HEK293T (cell line): Measurements from ENCODE around the gene SLC35A5.
A peak's percentile ranks its signal among the peaks of the same experiment; 100 is the strongest.

Experiments used
- CTCF ChIA-PET: fragments of 350-600 bp; formaldehyde crosslinking; extraction: SDS; loops from one replicate; lab custom pipeline; 2021; ENCODE audit warnings: antibody characterized with exemption, inconsistent platforms; lab: Yijun Ruan, JAX
- POLR2A ChIA-PET: fragments of 350-600 bp; formaldehyde crosslinking; extraction: SDS; loops from one replicate; lab custom pipeline; 2020; ENCODE audit warnings: antibody characterized with exemption, inconsistent platforms; lab: Yijun Ruan, JAX
- DNase-seq: peaks from one replicate; pipeline ENCODE4 v3.0.0; 2012; ENCODE audit warnings: mixed read lengths; ENCODE audit errors: extremely low spot score
- ARNT ChIP-seq: fragments of 450-650 bp; IDR thresholded peaks from 2 replicates; pipeline ENCODE4 v1.6.1; 2017; ENCODE audit warnings: mild to moderate bottlenecking
- BHLHE40 ChIP-seq: fragments of 450-650 bp; IDR thresholded peaks from 2 replicates; pipeline ENCODE4 v1.6.1; 2016; ENCODE audit warnings: mild to moderate bottlenecking, moderate library complexity, borderline replicate concordance
- CTBP1 ChIP-seq: fragments of 450-650 bp; IDR thresholded peaks from 2 replicates; pipeline ENCODE4 v1.6.1; 2016; ENCODE audit warnings: borderline replicate concordance
- ELF4 ChIP-seq: fragments of 450-650 bp; IDR thresholded peaks from 2 replicates; pipeline ENCODE4 v1.6.1; 2017; ENCODE audit warnings: antibody characterized with exemption
- FOXA1 ChIP-seq: fragments of 450-650 bp; IDR thresholded peaks from 2 replicates; pipeline ENCODE4 v1.6.1; 2016; ENCODE audit warnings: mild to moderate bottlenecking
- FOXK2 ChIP-seq: fragments of 450-650 bp; IDR thresholded peaks from 2 replicates; pipeline ENCODE4 v1.6.1; 2016; ENCODE audit warnings: mild to moderate bottlenecking
- FOXM1 ChIP-seq: fragments of 450-650 bp; IDR thresholded peaks from 2 replicates; pipeline ENCODE4 v1.6.1; 2017; ENCODE audit warnings: mild to moderate bottlenecking, borderline replicate concordance
- HDGF ChIP-seq: fragments of 450-650 bp; IDR thresholded peaks from 2 replicates; pipeline ENCODE4 v1.6.1; 2017; ENCODE audit warnings: antibody characterized with exemption, borderline replicate concordance
- L3MBTL2 ChIP-seq: fragments of 450-650 bp; conservative IDR thresholded peaks from 2 replicates; pipeline ENCODE4 v1.6.1; 2016; ENCODE audit warnings: mild to moderate bottlenecking
- LEF1 ChIP-seq: fragments of 450-650 bp; IDR thresholded peaks from 2 replicates; pipeline ENCODE4 v1.6.1; 2017; ENCODE audit warnings: mild to moderate bottlenecking, borderline replicate concordance
- NFRKB ChIP-seq: fragments of 450-650 bp; IDR thresholded peaks from 2 replicates; pipeline ENCODE4 v1.6.1; 2016; ENCODE audit warnings: mild to moderate bottlenecking, moderate library complexity
- SP1 ChIP-seq: fragments of 450-650 bp; IDR thresholded peaks from 2 replicates; pipeline ENCODE4 v1.6.1; 2017
- SUZ12 ChIP-seq: fragments of 450-650 bp; IDR thresholded peaks from 2 replicates; pipeline ENCODE4 v1.6.1; 2016; ENCODE audit warnings: mild to moderate bottlenecking
- TARDBP ChIP-seq: fragments of 450-650 bp; IDR thresholded peaks from 2 replicates; pipeline ENCODE4 v1.6.1; 2016
- ZNF384 ChIP-seq: fragments of 450-650 bp; IDR thresholded peaks from 2 replicates; pipeline ENCODE4 v1.6.1; 2016
- TF ChIP-seq, protein P1 (sequence below): fragments of 450-650 bp; IDR thresholded peaks from 2 replicates; pipeline ENCODE4 v1.6.1; 2016

Gene SLC35A5

DNA sequence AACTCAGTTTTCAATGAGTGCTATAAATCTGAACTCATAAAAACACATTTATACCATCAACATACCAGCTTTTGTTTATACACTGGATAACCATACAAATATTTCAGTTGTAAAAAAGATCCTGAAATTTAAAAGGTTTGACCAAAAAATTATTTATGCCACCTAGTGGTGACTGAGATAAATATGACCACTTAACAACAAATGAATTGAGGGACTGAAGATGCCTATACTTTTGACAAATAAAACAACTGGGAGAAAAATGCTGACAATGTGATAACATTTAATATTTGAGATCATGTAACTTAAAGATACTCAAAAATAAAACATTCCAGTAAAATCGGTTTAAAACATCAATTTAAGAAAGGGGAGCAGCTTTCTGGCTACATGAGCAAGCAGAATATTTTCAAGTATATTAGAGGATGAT is 30.5 kb upstream of the SLC35A5 start:
- ChIA-PET POLR2A (interaction anchor here (1.0 kb wide), 1 partner anchor 31 kb away, joined by 3 read pairs; the partner anchor contains the start of genes ATG3 and SLC35A5), CTCF (interaction anchor here (0.7 to 1.0 kb wide), 4 partner anchors 205 to 393 kb away, joined by 3 to 4 read pairs (median 3); no protein-coding TSS in a partner anchor)
- DNase-seq, result no peak
- TF ChIP-seq SP1 (no peak), ARNT (no peak), HDGF (no peak), BHLHE40 (no peak), ELF4 (no peak), TARDBP (no peak), SUZ12 (no peak), FOXM1 (no peak), CTBP1 (no peak), LEF1 (no peak), FOXK2 (no peak), ZNF384 (no peak), NFRKB (no peak), L3MBTL2 (no peak), FOXA1 (no peak)
- TF ChIP-seq, protein P1, sequence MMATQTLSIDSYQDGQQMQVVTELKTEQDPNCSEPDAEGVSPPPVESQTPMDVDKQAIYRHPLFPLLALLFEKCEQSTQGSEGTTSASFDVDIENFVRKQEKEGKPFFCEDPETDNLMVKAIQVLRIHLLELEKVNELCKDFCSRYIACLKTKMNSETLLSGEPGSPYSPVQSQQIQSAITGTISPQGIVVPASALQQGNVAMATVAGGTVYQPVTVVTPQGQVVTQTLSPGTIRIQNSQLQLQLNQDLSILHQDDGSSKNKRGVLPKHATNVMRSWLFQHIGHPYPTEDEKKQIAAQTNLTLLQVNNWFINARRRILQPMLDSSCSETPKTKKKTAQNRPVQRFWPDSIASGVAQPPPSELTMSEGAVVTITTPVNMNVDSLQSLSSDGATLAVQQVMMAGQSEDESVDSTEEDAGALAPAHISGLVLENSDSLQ, result no peak

DNA sequence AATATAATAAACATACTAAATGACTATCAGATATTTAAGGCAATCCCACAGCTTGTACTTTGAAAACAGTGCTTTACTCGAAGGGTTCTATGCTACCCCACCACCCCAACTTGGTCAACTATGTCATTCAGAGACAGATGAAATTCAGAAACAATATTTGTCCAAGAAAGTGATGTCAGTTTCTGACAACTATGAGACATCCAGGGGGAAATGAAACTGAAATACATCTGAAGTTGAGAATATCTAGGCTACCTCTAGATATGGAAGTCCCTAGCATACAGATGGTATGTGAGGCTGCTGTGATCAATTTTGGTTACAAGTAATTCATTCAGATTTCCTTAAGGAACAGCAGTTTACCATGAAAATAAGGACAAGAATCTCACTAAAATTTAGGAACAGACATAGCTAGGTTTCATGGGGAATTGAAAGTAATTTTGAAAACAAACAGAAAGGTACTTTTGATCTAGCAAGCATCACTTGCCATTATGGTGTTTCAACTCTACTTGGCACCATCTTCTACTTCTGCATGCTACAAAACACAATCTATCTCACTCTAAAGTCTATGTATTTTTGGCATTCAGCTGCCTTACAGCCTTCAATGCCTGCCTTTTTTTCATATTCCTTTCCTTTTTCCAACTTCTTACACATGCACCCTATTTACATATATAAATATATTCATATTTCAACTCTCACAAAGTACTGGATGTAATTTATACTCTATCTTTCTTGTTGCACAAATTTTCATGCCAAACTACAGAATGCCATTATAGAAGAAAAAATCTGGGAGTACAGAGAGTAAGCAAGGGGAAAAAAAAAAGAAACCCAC is 21.8 kb upstream of the SLC35A5 start:
- TF ChIP-seq NFRKB (no peak), SP1 (no peak), LEF1 (no peak), HDGF (no peak), CTBP1 (no peak), ARNT (no peak), SUZ12 (no peak), FOXM1 (no peak), L3MBTL2 (no peak), FOXA1 (no peak), ELF4 (no peak), BHLHE40 (no peak)
- TF ChIP-seq, protein P1, result no peak
- ChIA-PET CTCF (no interaction called here), POLR2A (no interaction called here)
- DNase-seq, result no peak

DNA sequence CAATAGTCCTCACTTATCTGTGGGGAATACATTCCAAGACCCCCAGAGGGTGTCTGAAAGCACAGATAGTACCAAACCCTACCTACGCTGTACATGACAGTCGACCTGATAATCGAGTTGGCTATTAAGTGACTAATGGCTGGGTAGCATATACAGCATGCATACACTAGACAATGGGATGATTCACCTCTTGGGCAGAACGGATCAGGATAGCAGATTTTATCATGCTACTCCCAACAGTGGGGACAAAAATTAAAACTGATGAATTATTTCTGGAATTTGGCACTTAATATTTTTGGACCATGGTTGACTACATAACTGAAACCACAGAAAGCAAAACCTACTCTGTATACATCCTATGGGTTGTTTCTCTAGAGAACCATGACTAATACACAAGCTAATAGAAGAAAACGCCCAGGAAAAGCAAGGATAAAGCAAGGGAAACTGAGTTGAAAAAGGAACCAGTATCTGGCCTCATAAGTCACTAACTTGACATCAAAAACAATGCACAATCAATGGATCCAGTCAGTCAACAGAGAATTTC is 15.6 kb upstream of the SLC35A5 start:
- DNase-seq, result no peak
- ChIA-PET POLR2A (no interaction called here), CTCF (no interaction called here)
- TF ChIP-seq ZNF384 (no peak), HDGF (no peak), NFRKB (no peak), CTBP1 (no peak), SUZ12 (no peak), BHLHE40 (no peak), LEF1 (no peak), ELF4 (no peak), FOXA1 (no peak), ARNT (no peak), FOXM1 (no peak), TARDBP (no peak), L3MBTL2 (no peak), SP1 (no peak)

DNA sequence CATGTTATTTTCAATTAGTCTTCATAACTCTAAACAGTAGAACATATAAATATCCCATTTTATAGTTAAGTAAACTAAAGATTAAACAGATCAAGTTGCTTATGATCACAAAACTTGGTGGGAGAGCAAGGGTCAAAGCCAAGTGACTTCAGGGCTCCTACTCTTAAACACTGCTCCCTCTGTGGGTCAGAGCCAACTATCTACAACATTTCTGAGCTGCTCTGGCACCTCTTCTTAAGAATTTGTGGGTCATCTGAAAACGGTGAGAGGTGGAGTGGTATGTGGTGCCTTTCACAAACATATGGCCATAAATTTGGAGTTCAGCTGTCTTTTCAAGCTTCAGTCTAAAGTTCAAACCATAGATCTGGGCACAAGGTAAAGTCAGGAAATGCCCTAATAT is 11.0 kb upstream of the SLC35A5 start:
- TF ChIP-seq ELF4 (no peak), FOXK2 (no peak), L3MBTL2 (no peak), ARNT (no peak), NFRKB (no peak), LEF1 (no peak), HDGF (no peak), SP1 (no peak), CTBP1 (no peak), FOXA1 (no peak), FOXM1 (no peak), SUZ12 (no peak), TARDBP (no peak), ZNF384 (no peak), BHLHE40 (no peak)
- TF ChIP-seq, protein P1, result no peak
- DNase-seq, result peak; percentile 8
- CTCF ChIA-PET, result no interaction called here
- POLR2A ChIA-PET, result interaction anchor here (2.2 kb wide), 1 partner anchor 11 kb away, joined by 8 read pairs; the partner anchor contains the start of genes ATG3 and SLC35A5

DNA sequence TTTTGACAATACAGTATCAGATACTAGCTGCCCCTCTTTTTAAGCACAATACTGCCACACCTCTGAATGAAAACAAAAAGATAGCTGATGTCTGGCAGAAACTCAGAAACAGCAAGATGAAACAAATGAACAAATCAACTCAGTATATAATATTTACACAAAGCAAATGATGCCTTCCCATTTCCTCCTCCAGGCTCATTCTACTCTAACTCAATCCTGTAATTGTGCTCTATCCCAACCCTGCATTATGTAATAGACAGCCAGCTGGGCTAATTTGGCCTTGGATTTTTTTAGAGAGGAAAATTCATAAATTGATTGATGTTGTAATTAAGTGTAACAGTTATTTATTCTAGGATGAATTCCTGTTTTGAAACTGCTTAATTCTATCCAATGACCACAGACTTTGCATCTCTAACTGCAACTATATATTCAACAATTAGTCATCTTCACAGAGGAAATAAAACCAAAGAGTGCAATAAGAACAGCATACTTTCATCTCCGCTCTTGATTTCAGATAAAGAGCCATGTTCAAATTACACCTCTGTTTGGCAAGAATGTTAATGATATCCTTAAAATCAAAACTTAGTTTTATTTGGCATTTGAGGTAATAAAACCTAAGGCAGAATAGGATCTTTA is 6.2 kb upstream of the SLC35A5 start:
- ChIA-PET CTCF (no interaction called here), POLR2A (no interaction called here)
- DNase-seq, result no peak
- no peak for TF ChIP-seq TARDBP
- TF ChIP-seq FOXM1, result no peak
- TF ChIP-seq SP1, result no peak
- TF ChIP-seq LEF1, result no peak
- no peak for TF ChIP-seq L3MBTL2
- no peak for TF ChIP-seq ZNF384
- TF ChIP-seq SUZ12, result no peak
- TF ChIP-seq ELF4, result no peak
- TF ChIP-seq FOXA1, result no peak
- TF ChIP-seq, protein P1, result no peak
- TF ChIP-seq CTBP1, result no peak
- no peak for TF ChIP-seq NFRKB
- TF ChIP-seq ARNT, result no peak
- TF ChIP-seq FOXK2, result no peak
- TF ChIP-seq BHLHE40, result no peak
